ENCODE measurements around the gene KCNK15. TPM values are rescaled to one million over a fixed set of nuclear protein-coding genes. Genes with fewer than 3 reads are reported as not detected.

Gene KCNK15
- total and polyA plus RNA-seq, 9 of the 15 experiments (the other 6 are each of a cell fraction or from before 2014, with no cell fraction given), result 0.03 to 0.30 (median 0.17) TPM; not detected in 5

GRCh38 chr20:44747166-44748004 lies 1.7 kb downstream of the KCNK15 start:
- peaks cover 3 to 22% of the 10 kb centered on the region in 2 experiments; a peak in 4 of 5 replicates for H3K4me1 ChIP-seq (replicated peaks in 1 of 2; ENCODE audit: control insufficient read depth in 2 of 2, insufficient read depth in 2 of 2, low read length in 2 of 2)
- H3K79me2 ChIP-seq (ENCODE audit: control insufficient read depth, insufficient read depth, low read length), result no peaks in the 10 kb centered on the region
- H3K4me2 ChIP-seq (ENCODE audit: insufficient read depth, low read length), result peak overlapping the region; percentile 32; the same call in 1 of the 2 replicates
- POLR2A ChIA-PET, result interaction anchor here (0.6 to 1.3 kb wide), 4 partner anchors 14 to 68 kb away, joined by 3 read pairs; no protein-coding TSS in a partner anchor
- WGBS (ENCODE audit: insufficient coverage, low coverage, missing lambda C conversion rate), result 0% methylated on average over 5 of the region's 5 CpGs
- no peaks in the 10 kb centered on the region for H3K9me1 ChIP-seq (ENCODE audit: control insufficient read depth, insufficient read depth, low read length)
- FAIRE-seq (peak; percentile 93), ATAC-seq (peak; percentile 82), DNase-seq (ENCODE audit: extremely low read depth in 1 of 4, low spot score in 3 of 4) (peak; percentile 65 to 75 (median 74))
- H3K9ac ChIP-seq (ENCODE audit: insufficient read depth in 1 of 2, low read depth in 2 of 2, low read length in 2 of 2), result peak overlapping the region in 1 of 2 experiments; percentile 25; a peak in 1 of 4 replicates
- in situ Hi-C loops (cut with MboI) (loop anchor here (10.0 kb wide), 1 partner anchor 117 kb away; no protein-coding TSS in a partner anchor), intact Hi-C loops (cut with micrococcal nuclease) (loop anchor here (1.0 kb wide), 1 partner anchor 120 kb away; no protein-coding TSS in a partner anchor)
- H2AFZ ChIP-seq (ENCODE audit: low read depth, low read length), result peak overlapping the region; percentile 61
- BruUV-seq (replicated peaks), result no TSS peak
- CTCF ChIA-PET (ENCODE audit: low intra/inter-chr PET ratio), result interaction anchor here (2.7 kb wide), 1 partner anchor 119 kb away, joined by 19 read pairs; no protein-coding TSS in a partner anchor
- H3K27ac ChIP-seq (ENCODE audit: extremely low read depth, low read depth, low read length), result no peak overlapping the region
- no peaks in the 10 kb centered on the region for H3K9me3 ChIP-seq (replicated peaks; ENCODE audit: control insufficient read depth, insufficient read depth, low read depth, low read length)
- no peaks in the 10 kb centered on the region for H4K20me1 ChIP-seq (replicated peaks; ENCODE audit: control insufficient read depth, insufficient read depth, low read length)
- no peak overlapping the region for H3K4me3 ChIP-seq
- H3K27me3 ChIP-seq (ENCODE audit: control insufficient read depth in 2 of 2, insufficient read depth in 2 of 2, low read length in 2 of 2), result peaks cover 5 to 49% of the 10 kb centered on the region in 2 experiments; a peak in 4 of 5 replicates
- no peaks in the 10 kb centered on the region for H3K36me3 ChIP-seq (ENCODE audit: control insufficient read depth, insufficient read depth, low read length)
- TF ChIP-seq, protein P1, sequence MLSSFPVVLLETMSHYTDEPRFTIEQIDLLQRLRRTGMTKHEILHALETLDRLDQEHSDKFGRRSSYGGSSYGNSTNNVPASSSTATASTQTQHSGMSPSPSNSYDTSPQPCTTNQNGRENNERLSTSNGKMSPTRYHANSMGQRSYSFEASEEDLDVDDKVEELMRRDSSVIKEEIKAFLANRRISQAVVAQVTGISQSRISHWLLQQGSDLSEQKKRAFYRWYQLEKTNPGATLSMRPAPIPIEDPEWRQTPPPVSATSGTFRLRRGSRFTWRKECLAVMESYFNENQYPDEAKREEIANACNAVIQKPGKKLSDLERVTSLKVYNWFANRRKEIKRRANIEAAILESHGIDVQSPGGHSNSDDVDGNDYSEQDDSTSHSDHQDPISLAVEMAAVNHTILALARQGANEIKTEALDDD (IDR thresholded peaks at IDR 0.05), result peak; percentile 73
- TF ChIP-seq DACH1 (IDR thresholded peaks at IDR 0.05; ENCODE audit: partially characterized antibody) (peak; percentile 8), CTCF (IDR thresholded peaks at IDR 0.05 in 2 of 3, conservative IDR thresholded peaks at IDR 0.05 in 1 of 3; ENCODE audit: insufficient read depth in 2 of 3, low read depth in 1 of 3, low read length in 3 of 3) (peak; percentile 68 to 87 (median 76)), TEAD4 (IDR thresholded peaks at IDR 0.05; ENCODE audit: low read length) (peak; percentile 18; the same call in 1 of the 2 replicates), TEAD4 (CRISPR knock-in tag; IDR thresholded peaks at IDR 0.05; ENCODE audit: borderline replicate concordance) (no peak), CTBP1 (IDR thresholded peaks at IDR 0.05; ENCODE audit: borderline replicate concordance) (peak; percentile 27; the same call in 1 of the 2 replicates), RAD51 (IDR thresholded peaks at IDR 0.05; ENCODE audit: borderline replicate concordance, low read depth) (no peak)
- TF ChIP-seq, protein P2, sequence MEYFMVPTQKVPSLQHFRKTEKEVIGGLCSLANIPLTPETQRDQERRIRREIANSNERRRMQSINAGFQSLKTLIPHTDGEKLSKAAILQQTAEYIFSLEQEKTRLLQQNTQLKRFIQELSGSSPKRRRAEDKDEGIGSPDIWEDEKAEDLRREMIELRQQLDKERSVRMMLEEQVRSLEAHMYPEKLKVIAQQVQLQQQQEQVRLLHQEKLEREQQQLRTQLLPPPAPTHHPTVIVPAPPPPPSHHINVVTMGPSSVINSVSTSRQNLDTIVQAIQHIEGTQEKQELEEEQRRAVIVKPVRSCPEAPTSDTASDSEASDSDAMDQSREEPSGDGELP (CRISPR knock-in tag; IDR thresholded peaks at IDR 0.05; ENCODE audit: borderline replicate concordance), result peak; percentile 41; the same call in 1 of the 2 replicates
- TF ChIP-seq, protein P3, sequence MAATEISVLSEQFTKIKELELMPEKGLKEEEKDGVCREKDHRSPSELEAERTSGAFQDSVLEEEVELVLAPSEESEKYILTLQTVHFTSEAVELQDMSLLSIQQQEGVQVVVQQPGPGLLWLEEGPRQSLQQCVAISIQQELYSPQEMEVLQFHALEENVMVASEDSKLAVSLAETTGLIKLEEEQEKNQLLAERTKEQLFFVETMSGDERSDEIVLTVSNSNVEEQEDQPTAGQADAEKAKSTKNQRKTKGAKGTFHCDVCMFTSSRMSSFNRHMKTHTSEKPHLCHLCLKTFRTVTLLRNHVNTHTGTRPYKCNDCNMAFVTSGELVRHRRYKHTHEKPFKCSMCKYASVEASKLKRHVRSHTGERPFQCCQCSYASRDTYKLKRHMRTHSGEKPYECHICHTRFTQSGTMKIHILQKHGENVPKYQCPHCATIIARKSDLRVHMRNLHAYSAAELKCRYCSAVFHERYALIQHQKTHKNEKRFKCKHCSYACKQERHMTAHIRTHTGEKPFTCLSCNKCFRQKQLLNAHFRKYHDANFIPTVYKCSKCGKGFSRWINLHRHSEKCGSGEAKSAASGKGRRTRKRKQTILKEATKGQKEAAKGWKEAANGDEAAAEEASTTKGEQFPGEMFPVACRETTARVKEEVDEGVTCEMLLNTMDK (IDR thresholded peaks at IDR 0.05; ENCODE audit: borderline replicate concordance, insufficient read depth, low read depth, low read length, poor library complexity, severe bottlenecking), result peak; percentile 53
